Calu3 (cell line): Measurements from ENCODE around the gene KCNN4. TPM values are rescaled to one million over a fixed set of nuclear protein-coding genes. Genes with fewer than 3 reads are reported as not detected.
A peak's percentile ranks its signal among the peaks of the same experiment; 100 is the strongest.

Experiments used
- BruUV-seq: library from RNA; stranded (reverse); fragments of 400-500 nt; replicated peaks from 2 replicates; lab custom pipeline; 2021; lab: Mats Ljungman, UMichigan
- CTCF ChIA-PET: fragments of 300-600 bp; sonication (Branson Sonifier 250); formaldehyde crosslinking; loops from one replicate; lab custom pipeline; 2022; ENCODE audit warnings: antibody characterized with exemption; lab: Charles Lee
- DNase-seq: peaks from one replicate; pipeline ENCODE4 v3.0.0; 2022
- H3K27ac Mint-ChIP-seq: one replicate; pipeline ENCODE4 v1.8.0; 2022; ENCODE audit warnings: mixed read lengths; ENCODE audit not compliant: unreplicated experiment
- H3K27me3 Mint-ChIP-seq: one replicate; pipeline ENCODE4 v1.8.0; 2022; ENCODE audit warnings: mixed read lengths; ENCODE audit not compliant: unreplicated experiment
- H3K36me3 Mint-ChIP-seq: one replicate; pipeline ENCODE4 v1.8.0; 2022; ENCODE audit warnings: mild to moderate bottlenecking, moderate library complexity, mixed read lengths; ENCODE audit not compliant: insufficient read depth, unreplicated experiment
- H3K4me1 Mint-ChIP-seq: one replicate; pipeline ENCODE4 v1.8.0; 2022; ENCODE audit warnings: mild to moderate bottlenecking, low read depth, mixed read lengths; ENCODE audit not compliant: unreplicated experiment
- H3K4me3 Mint-ChIP-seq: one replicate; pipeline ENCODE4 v1.8.0; 2022; ENCODE audit warnings: mild to moderate bottlenecking, low read depth, moderate library complexity, mixed read lengths; ENCODE audit not compliant: unreplicated experiment
- H3K9me3 Mint-ChIP-seq: one replicate; pipeline ENCODE4 v1.8.0; 2022; ENCODE audit warnings: low read depth, mixed read lengths; ENCODE audit not compliant: unreplicated experiment
- intact Hi-C: fragments of 100-400 bp; cut with micrococcal nuclease; formaldehyde crosslinking; loops from one replicate; pipeline ENCODE4 v1.10.0; 2022; ENCODE audit not compliant: unreplicated experiment
- total RNA-seq: library from RNA; stranded (reverse); gene quantifications from 2 replicates; pipeline ENCODE4 v1.2.3, GENCODE V29; 2022
- TF ChIP-seq, protein P1 (sequence below): fragments of 200-600 bp; IDR thresholded peaks from one replicate; pipeline ENCODE4 v1.8.0; 2022; ENCODE audit warnings: antibody characterized with exemption; ENCODE audit not compliant: unreplicated experiment

Gene KCNN4
- total RNA-seq, 1 experiment from 2014 or later = 152 TPM

DNA sequence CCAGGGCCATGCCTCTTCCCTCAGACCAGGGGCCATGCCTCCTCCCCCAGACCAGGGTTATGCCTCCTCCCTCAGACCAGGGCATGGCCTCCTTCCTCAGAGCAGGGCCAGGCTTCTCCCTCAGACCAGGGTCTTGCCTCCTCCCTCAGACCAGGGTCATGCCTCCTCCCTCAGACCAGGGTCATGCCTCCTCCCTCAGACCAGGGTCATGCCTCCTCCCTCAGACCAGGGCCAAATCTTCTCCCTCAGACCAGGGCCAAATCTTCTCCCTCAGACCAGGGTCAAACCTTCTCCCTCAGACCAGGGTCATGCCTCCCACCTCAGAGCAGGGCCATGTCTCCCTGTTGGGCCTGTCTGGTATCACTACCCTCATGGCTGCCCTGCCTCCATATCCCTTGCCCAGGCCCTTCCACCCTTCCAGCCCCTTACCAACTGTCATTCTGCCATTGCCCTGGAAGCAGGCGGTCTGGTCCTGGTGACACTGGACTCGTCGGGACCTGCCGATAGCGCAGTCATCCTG lies 17.3 kb upstream of the KCNN4 start:
- no peak for DNase-seq
- Mint-ChIP-seq H3K9me3 (no peaks in the 10 kb centered on the region), H3K4me1 (peaks cover 17% of the 10 kb centered on the region), H3K27ac (peak overlapping the region; percentile 16), H3K27me3 (no peaks in the 10 kb centered on the region), H3K36me3 (peaks cover 19% of the 10 kb centered on the region), H3K4me3 (peak overlapping the region; percentile 85)
- intact Hi-C loops = no loop called here
- no TSS peak for BruUV-seq
- TF ChIP-seq, protein P1, sequence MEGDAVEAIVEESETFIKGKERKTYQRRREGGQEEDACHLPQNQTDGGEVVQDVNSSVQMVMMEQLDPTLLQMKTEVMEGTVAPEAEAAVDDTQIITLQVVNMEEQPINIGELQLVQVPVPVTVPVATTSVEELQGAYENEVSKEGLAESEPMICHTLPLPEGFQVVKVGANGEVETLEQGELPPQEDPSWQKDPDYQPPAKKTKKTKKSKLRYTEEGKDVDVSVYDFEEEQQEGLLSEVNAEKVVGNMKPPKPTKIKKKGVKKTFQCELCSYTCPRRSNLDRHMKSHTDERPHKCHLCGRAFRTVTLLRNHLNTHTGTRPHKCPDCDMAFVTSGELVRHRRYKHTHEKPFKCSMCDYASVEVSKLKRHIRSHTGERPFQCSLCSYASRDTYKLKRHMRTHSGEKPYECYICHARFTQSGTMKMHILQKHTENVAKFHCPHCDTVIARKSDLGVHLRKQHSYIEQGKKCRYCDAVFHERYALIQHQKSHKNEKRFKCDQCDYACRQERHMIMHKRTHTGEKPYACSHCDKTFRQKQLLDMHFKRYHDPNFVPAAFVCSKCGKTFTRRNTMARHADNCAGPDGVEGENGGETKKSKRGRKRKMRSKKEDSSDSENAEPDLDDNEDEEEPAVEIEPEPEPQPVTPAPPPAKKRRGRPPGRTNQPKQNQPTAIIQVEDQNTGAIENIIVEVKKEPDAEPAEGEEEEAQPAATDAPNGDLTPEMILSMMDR = no peak
- CTCF ChIA-PET = no interaction called here

GRCh38 chr19:43797556-43797955 lies 16.8 kb upstream of the KCNN4 start:
- CTCF ChIA-PET = no interaction called here
- DNase-seq = no peak
- intact Hi-C loops = no loop called here
- H3K9me3 Mint-ChIP-seq = no peaks in the 10 kb centered on the region
- no TSS peak for BruUV-seq
- H3K36me3 Mint-ChIP-seq = peaks cover 19% of the 10 kb centered on the region
- H3K27me3 Mint-ChIP-seq = no peaks in the 10 kb centered on the region
- H3K27ac Mint-ChIP-seq = no peak overlapping the region
- H3K4me1 Mint-ChIP-seq = peaks cover 17% of the 10 kb centered on the region
- TF ChIP-seq, protein P1 = no peak
- peak overlapping the region; percentile 16 for H3K4me3 Mint-ChIP-seq

DNA sequence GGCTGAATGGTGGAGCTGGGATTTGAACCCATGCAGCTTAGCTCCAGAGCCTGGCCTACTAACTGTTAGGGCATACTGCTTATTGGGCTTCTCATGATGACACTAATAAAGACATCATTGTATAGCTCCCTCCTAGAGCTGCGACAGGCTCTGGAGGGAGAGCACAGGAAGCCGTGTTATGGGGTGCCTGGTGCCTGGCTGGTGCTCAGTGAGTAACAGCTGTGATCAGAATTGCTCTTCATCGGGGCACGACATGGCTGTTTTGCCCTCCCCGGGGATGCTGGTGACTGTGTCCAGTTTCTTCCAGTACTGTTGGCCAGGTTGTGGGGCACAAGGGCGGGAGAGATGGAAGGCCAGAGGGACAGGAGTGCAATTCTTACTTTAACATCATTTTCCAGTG lies 16.3 kb upstream of the KCNN4 start:
- no peak for DNase-seq
- Mint-ChIP-seq H3K9me3 (no peaks in the 10 kb centered on the region), H3K4me3 (peak overlapping the region; percentile 16), H3K27ac (no peak overlapping the region), H3K4me1 (peaks cover 17% of the 10 kb centered on the region), H3K27me3 (no peaks in the 10 kb centered on the region), H3K36me3 (peaks cover 19% of the 10 kb centered on the region)
- CTCF ChIA-PET = no interaction called here
- TF ChIP-seq, protein P1 = no peak
- BruUV-seq = no TSS peak
- intact Hi-C loops = no loop called here

GRCh38 chr19:43790587-43790986 lies 9.8 kb upstream of the KCNN4 start:
- H3K4me1 Mint-ChIP-seq = peaks cover 6% of the 10 kb centered on the region
- no peak for DNase-seq
- no peak overlapping the region for H3K4me3 Mint-ChIP-seq
- no peaks in the 10 kb centered on the region for H3K36me3 Mint-ChIP-seq
- intact Hi-C loops = no loop called here
- no peaks in the 10 kb centered on the region for H3K9me3 Mint-ChIP-seq
- H3K27ac Mint-ChIP-seq = no peak overlapping the region
- TF ChIP-seq, protein P1 = no peak
- CTCF ChIA-PET = interaction anchor here (1.2 kb wide), 1 partner anchor 12 kb away, joined by 4 read pairs; no protein-coding TSS in a partner anchor
- BruUV-seq = no TSS peak
- no peaks in the 10 kb centered on the region for H3K27me3 Mint-ChIP-seq
